ENCODE results near the gene ABR.
"Not testable (repeated sequence)": the region's sequence is repeated elsewhere in the genome, so short reads cannot be mapped to it uniquely, and the experiment has no call there.

ABR gene

GRCh38 chr17:981292-981658, 198.5 kb downstream of the ABR start:
- DNase-seq (ENCODE audit: low spot score) = no peak

- peak; percentile 55 for DNase-seq (ENCODE audit: low spot score)
Measured at GRCh38 chr17:980406-981291, 199.1 kb downstream of the ABR start.

GRCh38 chr17:979539-980405, 200.0 kb downstream of the ABR start, which contains the start of gene NXN:
TSS of gene NXN (minus strand) at chr17:979776.
- peak; percentile 71 for DNase-seq (ENCODE audit: low spot score)

GRCh38 chr17:979212-979538, 200.6 kb downstream of the ABR start:
- DNase-seq (ENCODE audit: low spot score) = no peak

- no peak for DNase-seq (ENCODE audit: low spot score)
Measured at GRCh38 chr17:978103-979093, 201.4 kb downstream of the ABR start.

GRCh38 chr17:977166-977565, 202.6 kb downstream of the ABR start:
- no peak for DNase-seq (ENCODE audit: low spot score)

GRCh38 chr17:976312-976711, 203.5 kb downstream of the ABR start:
- no peak for DNase-seq (ENCODE audit: low spot score)

- no peak for DNase-seq (ENCODE audit: low spot score)
Measured at GRCh38 chr17:975371-975915, 204.3 kb downstream of the ABR start.

GRCh38 chr17:974778-975177, 205.0 kb downstream of the ABR start:
- not testable (repeated sequence) for DNase-seq (ENCODE audit: low spot score)

- DNase-seq (ENCODE audit: low spot score) = no peak
Measured at GRCh38 chr17:973053-973452, 206.7 kb downstream of the ABR start.

GRCh38 chr17:971861-972260, 207.9 kb downstream of the ABR start:
- not testable (repeated sequence) for DNase-seq (ENCODE audit: low spot score)

- no peak for DNase-seq (ENCODE audit: low spot score)
Measured at GRCh38 chr17:970364-970763, 209.4 kb downstream of the ABR start.

- no peak for DNase-seq (ENCODE audit: low spot score)
Measured at GRCh38 chr17:969811-970355, 209.9 kb downstream of the ABR start.

- no peak for DNase-seq (ENCODE audit: low spot score)
Measured at GRCh38 chr17:968812-969730, 210.7 kb downstream of the ABR start.

- DNase-seq (ENCODE audit: low spot score) = no peak
Measured at GRCh38 chr17:967122-967521, 212.7 kb downstream of the ABR start.

GRCh38 chr17:965311-965989, 214.3 kb downstream of the ABR start:
- DNase-seq (ENCODE audit: low spot score) = no peak

- no peak for DNase-seq (ENCODE audit: low spot score)
Measured at GRCh38 chr17:964876-965275, 214.9 kb downstream of the ABR start.

- no peak for DNase-seq (ENCODE audit: low spot score)
Measured at GRCh38 chr17:962670-963069, 217.1 kb downstream of the ABR start.

GRCh38 chr17:962166-962565, 217.6 kb downstream of the ABR start:
- DNase-seq (ENCODE audit: low spot score) = no peak

Data from HuH-7 (cell line).